Endothelial cell (in vitro differentiated cells): ENCODE measurements around the gene IGFBP6. TPM values are rescaled to one million over a fixed set of nuclear protein-coding genes. Genes with fewer than 3 reads are reported as not detected.
A peak's percentile ranks its signal among the peaks of the same experiment; 100 is the strongest.

Source experiments
- DNase-seq: peaks from one replicate; pipeline ENCODE4 v3.0.0; 2021; ENCODE audit warnings: low spot score
- H3K27ac Mint-ChIP-seq: one replicate; pipeline ENCODE4 v1.8.0; 2021; ENCODE audit warnings: mixed read lengths, inconsistent platforms; ENCODE audit not compliant: unreplicated experiment
- H3K27me3 Mint-ChIP-seq: one replicate; pipeline ENCODE4 v1.8.0; 2021; ENCODE audit warnings: mild to moderate bottlenecking, moderate library complexity, mixed read lengths, inconsistent platforms; ENCODE audit not compliant: unreplicated experiment
- H3K36me3 Mint-ChIP-seq: one replicate; pipeline ENCODE4 v1.8.0; 2021; ENCODE audit warnings: mild to moderate bottlenecking, low read depth, mixed read lengths, inconsistent platforms; ENCODE audit not compliant: unreplicated experiment
- H3K4me1 Mint-ChIP-seq: one replicate; pipeline ENCODE4 v1.8.0; 2021; ENCODE audit warnings: mild to moderate bottlenecking, mixed read lengths, inconsistent platforms; ENCODE audit not compliant: unreplicated experiment
- H3K4me3 Mint-ChIP-seq: one replicate; pipeline ENCODE4 v1.8.0; 2021; ENCODE audit warnings: mild to moderate bottlenecking, mixed read lengths, inconsistent platforms; ENCODE audit not compliant: unreplicated experiment
- H3K9me3 Mint-ChIP-seq: one replicate; pipeline ENCODE4 v1.8.0; 2021; ENCODE audit warnings: mixed read lengths, inconsistent platforms; ENCODE audit not compliant: unreplicated experiment
- CTCF ChIP-seq: fragments of 200-600 bp; sonication (generic); IDR thresholded peaks from one replicate; pipeline ENCODE4 v1.5.0; 2021; ENCODE audit warnings: antibody characterized with exemption; ENCODE audit not compliant: unreplicated experiment
- total RNA-seq: library from RNA; stranded (reverse); fragmentation: NEBNext Ultra II Directional; extraction: Animal tissue kit (Norgen Biotek cat#: 25700); gene quantifications from one replicate; pipeline ENCODE4 v1.2.1, GENCODE V29; 2021; ENCODE audit not compliant: unreplicated experiment

The IGFBP6 gene
- total RNA-seq, 1 donor from 2014 or later: 21.1 TPM

- H3K27me3 Mint-ChIP-seq: peaks cover 24% of the 10 kb centered on the region
- no peaks in the 10 kb centered on the region for H3K9me3 Mint-ChIP-seq
- TF ChIP-seq CTCF: no peak
- peaks cover 36% of the 10 kb centered on the region for H3K36me3 Mint-ChIP-seq
- no peak for DNase-seq
- peak overlapping the region; percentile 57 for H3K27ac Mint-ChIP-seq
- peaks cover 17% of the 10 kb centered on the region for H3K4me1 Mint-ChIP-seq
- H3K4me3 Mint-ChIP-seq: no peak overlapping the region
Observed at GRCh38 chr12:53060064-53060720, 37.3 kb upstream of the IGFBP6 start.

- H3K27ac Mint-ChIP-seq: no peak overlapping the region
- DNase-seq: no peak
- no peaks in the 10 kb centered on the region for H3K9me3 Mint-ChIP-seq
- H3K27me3 Mint-ChIP-seq: peaks cover 23% of the 10 kb centered on the region
- H3K4me3 Mint-ChIP-seq: no peak overlapping the region
- TF ChIP-seq CTCF: no peak
- H3K36me3 Mint-ChIP-seq: peaks cover 33% of the 10 kb centered on the region
- peaks cover 22% of the 10 kb centered on the region for H3K4me1 Mint-ChIP-seq
Observed at GRCh38 chr12:53060721-53061276, 36.7 kb upstream of the IGFBP6 start.

GRCh38 chr12:53061404-53062010 is 36.0 kb upstream of the IGFBP6 start:
- peaks cover 29% of the 10 kb centered on the region for H3K4me1 Mint-ChIP-seq
- peaks cover 24% of the 10 kb centered on the region for H3K27me3 Mint-ChIP-seq
- peaks cover 30% of the 10 kb centered on the region for H3K36me3 Mint-ChIP-seq
- TF ChIP-seq CTCF: no peak
- H3K27ac Mint-ChIP-seq: peak overlapping the region; percentile 24
- no peak for DNase-seq
- no peaks in the 10 kb centered on the region for H3K9me3 Mint-ChIP-seq
- no peak overlapping the region for H3K4me3 Mint-ChIP-seq

- no peak for DNase-seq
- H3K9me3 Mint-ChIP-seq: no peaks in the 10 kb centered on the region
- TF ChIP-seq CTCF: no peak
- H3K36me3 Mint-ChIP-seq: peaks cover 23% of the 10 kb centered on the region
- peaks cover 35% of the 10 kb centered on the region for H3K4me1 Mint-ChIP-seq
- H3K27ac Mint-ChIP-seq: no peak overlapping the region
- peaks cover 26% of the 10 kb centered on the region for H3K27me3 Mint-ChIP-seq
- H3K4me3 Mint-ChIP-seq: no peak overlapping the region
Observed at GRCh38 chr12:53062011-53062961, 35.2 kb upstream of the IGFBP6 start.
